ENCODE results near the gene BBS9.

Gene BBS9

GRCh38 chr7:33616752-33617151 is 487.4 kb downstream of the BBS9 start:
- DNase-seq (ENCODE audit: low read depth), result no peak
- no peak for TF ChIP-seq CTCF (IDR thresholded peaks at IDR 0.05; ENCODE audit: control insufficient read depth, insufficient read depth, low read depth, low read length, missing control alignments)
- no peak overlapping the region for H3K4me3 ChIP-seq (ENCODE audit: control insufficient read depth, low read depth, low read length)

- DNase-seq (ENCODE audit: low read depth), result no peak
- no peak overlapping the region for H3K4me3 ChIP-seq (ENCODE audit: control insufficient read depth, low read depth, low read length)
- TF ChIP-seq CTCF (IDR thresholded peaks at IDR 0.05; ENCODE audit: control insufficient read depth, insufficient read depth, low read depth, low read length, missing control alignments), result no peak
These were observed 489.9 kb downstream of the BBS9 start for GRCh38 chr7:33619264-33619663.

- DNase-seq (ENCODE audit: low read depth), result no peak
- H3K4me3 ChIP-seq (ENCODE audit: control insufficient read depth, low read depth, low read length), result no peak overlapping the region
- TF ChIP-seq CTCF (IDR thresholded peaks at IDR 0.05; ENCODE audit: control insufficient read depth, insufficient read depth, low read depth, low read length, missing control alignments), result no peak
These were observed 493.9 kb downstream of the BBS9 start for GRCh38 chr7:33623267-33623666.

- no peak for DNase-seq (ENCODE audit: low read depth)
- H3K4me3 ChIP-seq (ENCODE audit: control insufficient read depth, low read depth, low read length), result no peak overlapping the region
- no peak for TF ChIP-seq CTCF (IDR thresholded peaks at IDR 0.05; ENCODE audit: control insufficient read depth, insufficient read depth, low read depth, low read length, missing control alignments)
These were observed 494.9 kb downstream of the BBS9 start for GRCh38 chr7:33624215-33624614.

GRCh38 chr7:33626869-33627268 is 497.5 kb downstream of the BBS9 start:
- no peak for DNase-seq (ENCODE audit: low read depth)
- TF ChIP-seq CTCF (IDR thresholded peaks at IDR 0.05; ENCODE audit: control insufficient read depth, insufficient read depth, low read depth, low read length, missing control alignments), result no peak
- H3K4me3 ChIP-seq (ENCODE audit: control insufficient read depth, low read depth, low read length), result no peak overlapping the region

- no peak for DNase-seq (ENCODE audit: low read depth)
- no peak for TF ChIP-seq CTCF (IDR thresholded peaks at IDR 0.05; ENCODE audit: control insufficient read depth, insufficient read depth, low read depth, low read length, missing control alignments)
- no peak overlapping the region for H3K4me3 ChIP-seq (ENCODE audit: control insufficient read depth, low read depth, low read length)
These were observed 498.4 kb downstream of the BBS9 start for GRCh38 chr7:33627741-33628140.

GRCh38 chr7:33628894-33629293 is 499.5 kb downstream of the BBS9 start:
- TF ChIP-seq CTCF (IDR thresholded peaks at IDR 0.05; ENCODE audit: control insufficient read depth, insufficient read depth, low read depth, low read length, missing control alignments), result no peak
- DNase-seq (ENCODE audit: low read depth), result no peak

More at GRCh38 chr7:33628894-33629293, 499.5 kb downstream of the BBS9 start:
- H3K4me3 ChIP-seq (ENCODE audit: control insufficient read depth, low read depth, low read length), result no peak overlapping the region
